HG03196 (cell line): ENCODE data around the gene CDKAL1.
"Not testable (repeated sequence)": the region's sequence is repeated elsewhere in the genome, so short reads cannot be mapped to it uniquely, and the experiment has no call there.

Experiments
- ATAC-seq: cut with Tn5 transposase; IDR thresholded peaks from one replicate; pipeline ENCODE4 v1.9.1; 2021; ENCODE audit not compliant: unreplicated experiment

The CDKAL1 gene

DNA sequence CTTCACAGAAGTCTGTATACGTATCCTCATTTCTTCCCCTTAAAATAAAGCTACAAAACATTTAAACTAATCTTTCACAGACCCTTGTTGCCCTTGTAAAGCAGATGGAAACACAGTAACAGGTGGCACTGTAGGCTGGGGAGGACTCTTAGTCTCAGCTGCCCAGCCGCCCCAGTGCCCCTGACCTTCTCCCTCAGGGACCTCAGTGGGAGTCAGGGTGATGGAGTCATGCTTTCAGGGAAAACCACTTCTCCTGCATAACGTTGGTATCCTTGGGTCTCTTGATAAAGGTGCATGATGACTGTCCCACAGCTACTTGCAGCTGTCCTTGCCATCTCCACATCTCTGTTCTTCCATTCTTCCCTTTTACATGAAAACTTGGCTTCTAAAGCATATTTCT lies 198.6 kb downstream of the CDKAL1 start:
- ATAC-seq = no peak

DNA sequence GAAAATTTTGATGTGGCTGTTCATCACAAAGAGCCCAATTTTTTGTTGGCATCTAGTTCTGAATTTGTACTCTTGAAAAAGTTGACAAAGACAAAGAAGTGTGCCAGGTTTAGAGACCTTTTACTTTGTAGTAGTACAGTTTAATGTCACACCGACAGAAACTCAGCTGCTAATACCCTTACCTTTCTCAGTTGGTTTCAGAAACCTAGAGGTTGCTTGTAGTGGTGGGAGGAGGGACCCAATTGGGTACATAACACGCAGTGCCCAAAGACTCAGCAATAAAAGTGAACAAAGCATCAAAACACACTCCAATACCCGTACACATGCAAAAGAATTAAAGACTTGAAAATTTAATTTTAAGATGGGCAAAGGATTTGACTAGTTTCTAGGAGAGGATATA lies 203.7 kb downstream of the CDKAL1 start:
- no peak for ATAC-seq

DNA sequence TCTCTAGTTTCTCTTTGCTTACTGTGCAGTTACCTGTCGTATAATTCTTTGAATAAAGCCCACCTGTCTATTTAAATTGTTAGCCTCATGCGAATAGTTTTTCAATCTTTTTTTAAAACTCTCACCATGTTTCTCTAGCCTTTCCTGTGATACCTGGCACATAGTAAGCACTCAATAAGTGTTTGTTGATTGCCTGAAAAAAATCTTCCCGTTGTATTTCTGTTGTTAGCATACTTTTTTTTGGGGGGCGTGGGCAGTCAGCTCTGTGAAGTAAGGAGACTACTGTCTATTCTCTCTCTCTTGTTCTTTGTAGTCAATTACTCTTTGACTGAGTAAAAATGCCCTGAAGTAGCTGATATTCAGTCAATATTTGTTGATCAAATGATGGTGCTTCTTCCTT lies 205.8 kb downstream of the CDKAL1 start:
- no peak for ATAC-seq

DNA sequence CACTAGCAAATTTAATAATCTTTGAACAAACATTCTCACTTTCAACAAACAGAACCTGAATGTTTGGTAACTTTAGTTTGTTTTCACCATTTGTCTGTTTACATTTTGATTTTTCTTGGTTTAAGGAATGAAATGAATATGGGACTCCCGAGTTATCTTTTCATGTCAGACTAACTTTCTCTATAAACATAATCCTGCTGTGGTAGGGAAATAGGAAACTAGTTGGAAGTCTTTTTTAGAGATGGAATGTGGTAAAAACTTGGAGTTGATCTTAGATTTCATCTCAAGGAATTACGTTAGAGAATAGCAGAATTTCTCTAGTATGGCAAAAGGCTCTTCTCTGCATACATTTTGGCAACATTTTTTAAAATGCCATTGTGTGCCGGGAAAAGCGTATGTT lies 206.5 kb downstream of the CDKAL1 start:
- ATAC-seq = no peak

DNA sequence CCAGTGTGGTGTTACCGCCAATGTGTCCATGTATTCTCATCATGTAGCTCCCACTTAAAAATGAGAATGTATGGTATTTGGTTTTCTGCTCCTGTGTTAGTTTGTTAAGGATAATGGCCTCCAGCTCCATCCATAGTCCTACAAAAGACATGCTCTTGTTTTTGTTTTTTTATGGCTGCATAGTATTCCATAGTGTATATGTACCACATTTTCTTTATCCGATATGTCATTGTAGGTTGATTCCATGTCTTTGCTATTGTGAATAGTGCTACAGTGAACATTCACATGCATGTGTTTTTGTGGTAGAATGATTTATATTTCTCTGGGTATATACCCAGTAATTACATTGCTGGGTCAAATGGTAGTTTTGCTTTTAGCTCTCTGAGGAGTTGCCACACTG lies 207.2 kb downstream of the CDKAL1 start:
- no peak for ATAC-seq

DNA sequence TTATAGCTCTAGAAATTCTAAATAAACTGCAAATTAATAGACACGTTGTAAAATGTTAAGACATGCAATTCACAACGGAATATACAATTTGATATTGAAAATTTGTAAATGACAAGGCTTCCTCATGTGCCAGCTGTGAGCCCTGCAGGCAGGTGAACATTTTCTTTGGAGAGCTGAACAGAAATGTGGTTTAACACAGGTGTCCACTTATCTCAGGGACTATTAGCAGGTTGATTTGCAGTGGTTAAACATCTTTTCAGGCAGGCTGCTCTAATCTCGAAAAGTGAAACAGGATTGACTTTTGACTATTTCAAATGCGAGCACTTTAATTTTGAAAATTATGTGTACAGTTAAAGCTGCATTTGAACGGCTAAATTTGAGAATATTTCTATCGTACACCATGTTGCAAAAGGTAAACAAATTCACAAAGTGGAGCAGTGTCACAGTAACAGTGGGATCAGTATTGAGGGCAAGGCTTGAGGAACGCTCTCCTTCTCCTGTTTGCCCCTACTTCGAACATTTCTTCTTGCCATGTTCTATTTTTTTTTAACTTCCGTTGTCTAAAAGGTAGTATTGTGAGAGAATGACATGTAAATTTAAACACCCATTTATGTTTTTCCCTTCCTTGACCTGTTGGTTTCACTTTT lies 210.8 kb downstream of the CDKAL1 start:
- no peak for ATAC-seq

DNA sequence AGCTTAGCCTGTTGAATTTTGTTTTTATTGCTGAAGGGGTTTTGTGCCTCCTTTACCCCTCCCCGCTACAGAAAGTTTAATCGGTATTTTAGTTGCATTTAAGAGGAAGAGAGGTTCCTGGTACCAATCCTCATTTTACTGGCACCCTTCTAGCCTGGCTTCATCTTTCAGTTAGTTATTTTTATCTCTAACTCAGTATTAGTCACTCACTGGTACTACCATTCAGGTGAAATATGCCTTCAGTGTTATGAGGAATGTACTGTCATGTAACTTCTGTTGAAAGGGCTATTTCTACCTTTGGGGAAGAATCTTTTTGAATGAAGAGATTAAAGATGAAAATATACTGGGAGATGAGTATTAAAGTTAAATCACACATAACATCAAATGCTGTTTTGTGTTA lies 211.8 kb downstream of the CDKAL1 start:
- no peak for ATAC-seq

DNA sequence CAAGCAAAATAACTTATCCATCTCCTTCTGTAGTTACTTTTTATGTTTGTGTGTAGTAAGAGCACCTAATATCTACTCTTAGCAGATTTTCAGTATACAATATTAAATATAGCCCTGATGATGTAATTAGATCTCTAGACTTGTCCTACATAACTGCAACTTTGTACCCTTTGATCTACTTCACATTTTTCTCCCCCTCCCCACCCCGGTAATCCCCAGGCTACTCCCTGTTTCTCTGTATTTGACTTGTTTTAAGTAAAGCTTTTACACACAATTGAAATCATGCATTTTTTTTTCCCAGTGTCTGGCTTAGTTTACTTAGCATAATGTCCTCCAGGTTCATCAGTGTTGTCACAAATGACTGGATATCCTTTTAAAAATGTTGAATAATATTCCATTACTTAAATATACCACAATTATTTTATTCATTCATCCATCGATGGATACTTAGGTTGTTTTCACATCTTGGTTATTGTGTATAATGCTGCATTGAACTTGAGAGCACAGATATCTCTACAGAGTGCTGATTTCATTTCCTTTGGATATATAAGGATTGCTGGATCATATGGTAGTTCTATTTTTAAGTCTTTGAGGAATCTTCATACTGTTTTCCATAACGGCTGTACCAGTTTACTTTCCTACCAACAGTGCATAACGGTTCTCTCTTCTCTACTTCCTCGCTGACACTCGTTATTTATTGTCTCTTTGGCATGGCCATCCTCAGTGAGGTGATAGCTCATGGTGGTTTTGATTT lies 212.7 kb downstream of the CDKAL1 start:
- ATAC-seq = no peak

DNA sequence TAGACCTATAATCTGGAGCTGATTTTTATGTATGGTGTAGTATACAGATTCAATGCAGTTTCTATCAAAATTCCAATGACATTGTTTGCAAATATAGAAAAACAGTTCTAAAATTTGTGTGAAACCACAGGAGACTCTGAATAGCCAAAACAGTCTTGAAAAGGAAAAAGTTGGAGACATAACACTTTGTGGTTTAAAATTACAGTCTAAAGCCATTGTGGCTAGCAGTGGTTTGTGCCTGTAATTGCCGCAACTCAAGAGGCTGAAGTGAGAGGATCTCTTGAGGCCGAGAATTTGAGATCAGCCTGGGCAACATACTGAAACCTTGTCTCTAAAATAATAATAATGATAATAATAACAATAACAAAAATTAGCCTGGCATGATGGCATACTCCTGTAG lies 213.7 kb downstream of the CDKAL1 start:
- ATAC-seq = no peak

DNA sequence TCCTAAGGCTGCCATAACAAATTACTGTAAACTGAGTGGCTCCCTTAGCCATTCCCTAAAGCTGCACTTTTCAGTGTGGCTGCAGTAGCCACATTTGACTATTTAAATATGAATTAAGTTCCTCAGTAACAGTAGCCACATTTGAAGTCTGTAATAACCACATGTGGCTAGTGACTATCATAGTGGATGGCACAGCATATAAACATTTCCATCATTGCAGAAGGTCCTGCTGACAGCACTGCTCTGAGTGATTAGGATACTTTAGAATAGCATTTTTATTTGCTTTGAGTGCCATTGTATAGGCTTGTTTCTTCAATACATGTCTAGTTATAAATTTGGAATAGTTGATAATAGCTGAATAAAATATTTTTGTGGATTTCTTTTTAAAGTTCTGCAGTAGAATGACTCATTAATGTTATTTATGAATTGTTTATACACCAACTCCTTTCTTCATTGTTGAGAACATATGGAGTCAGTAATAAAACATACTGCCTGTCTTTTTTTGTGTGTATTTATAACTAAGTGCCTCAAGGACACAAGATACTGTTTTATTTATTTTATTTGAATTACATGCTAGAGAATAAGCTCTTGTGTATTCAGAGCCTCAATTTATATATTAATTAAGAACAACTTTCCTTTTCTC lies 217.2 kb downstream of the CDKAL1 start:
- ATAC-seq = no peak

DNA sequence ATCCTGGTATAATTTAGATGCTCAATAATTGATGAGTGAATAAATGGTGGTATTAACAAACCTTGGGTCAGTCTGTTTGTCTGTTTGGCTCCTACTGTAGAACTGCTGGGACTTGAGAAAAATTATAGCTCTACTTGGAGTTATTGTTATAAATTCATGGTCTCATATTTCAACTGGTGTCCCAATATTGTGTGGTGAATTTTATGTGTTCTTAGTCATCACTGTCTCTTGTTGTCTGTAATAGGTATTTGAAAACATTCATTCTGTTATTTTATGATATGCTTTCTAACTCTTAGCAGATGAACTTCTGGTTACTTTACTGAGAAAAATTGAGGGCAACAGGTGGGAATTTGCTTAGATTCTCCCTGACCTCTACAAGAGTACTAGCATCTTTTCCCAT lies 221.4 kb downstream of the CDKAL1 start:
- ATAC-seq = no peak

DNA sequence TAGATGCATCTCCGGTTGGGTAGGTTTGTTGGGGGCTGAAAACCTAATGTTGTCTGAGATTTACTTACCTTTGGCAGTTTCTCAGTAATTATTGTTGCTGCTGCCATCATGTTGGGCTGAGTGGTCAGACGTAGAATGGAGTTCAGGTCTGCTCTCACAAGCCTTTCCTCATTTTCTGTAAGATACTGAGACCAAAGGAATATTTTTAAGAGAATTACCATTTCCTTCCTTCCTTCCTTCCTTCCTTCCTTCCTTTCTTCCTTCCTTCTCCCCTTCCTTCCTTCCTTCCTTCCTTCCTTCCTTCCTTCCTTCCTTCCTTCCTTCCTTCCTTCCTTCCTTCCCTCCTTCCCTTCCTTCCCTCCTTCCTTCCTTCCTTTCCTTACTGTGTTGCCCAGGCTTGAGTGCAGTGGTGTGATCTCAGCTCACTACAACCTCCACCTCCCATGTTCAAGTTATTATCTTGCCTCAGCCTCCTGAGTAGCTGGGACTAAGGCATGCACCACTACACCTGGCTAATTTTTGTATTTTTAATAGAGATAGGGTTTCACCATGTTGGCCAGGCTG lies 222.4 kb downstream of the CDKAL1 start:
- not testable (repeated sequence) for ATAC-seq

DNA sequence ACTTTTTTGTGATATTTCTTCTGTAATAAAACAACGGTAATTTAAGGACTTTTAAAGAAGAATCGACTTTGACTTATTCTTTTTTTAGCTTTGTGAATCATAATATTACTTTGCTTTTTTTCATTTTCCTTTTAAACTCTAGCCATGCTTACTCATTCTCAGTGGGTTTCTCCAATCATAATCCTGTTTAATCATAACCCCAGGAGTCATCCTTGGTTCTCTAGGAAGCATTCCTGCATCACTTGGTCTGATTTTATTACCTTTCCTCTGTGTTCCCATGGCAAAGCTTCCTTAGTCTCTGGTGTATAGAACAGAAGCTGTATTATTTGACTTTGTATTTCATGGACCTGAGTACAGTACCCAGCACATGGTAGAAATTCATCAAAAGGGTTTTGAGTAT lies 223.5 kb downstream of the CDKAL1 start:
- ATAC-seq = no peak

DNA sequence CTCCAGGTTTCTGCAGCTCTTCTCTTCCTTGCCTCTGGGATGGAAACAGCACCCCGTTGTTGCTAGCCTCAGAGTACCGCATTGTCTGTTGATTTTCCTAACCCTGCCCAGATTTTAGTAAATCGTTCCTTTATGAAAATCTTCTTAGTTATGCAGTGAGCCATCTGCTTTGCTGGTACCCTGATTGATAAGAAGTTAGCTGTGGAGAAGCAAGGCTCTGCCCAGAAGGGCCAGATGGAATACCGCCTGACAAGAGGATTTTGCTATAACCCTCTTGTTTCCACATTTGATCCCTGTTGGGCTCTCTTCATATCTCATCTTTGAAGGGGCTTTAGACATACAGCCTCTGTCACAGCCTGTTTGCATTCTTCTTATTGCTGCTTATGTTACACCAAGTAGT lies 229.0 kb downstream of the CDKAL1 start:
- no peak for ATAC-seq

DNA sequence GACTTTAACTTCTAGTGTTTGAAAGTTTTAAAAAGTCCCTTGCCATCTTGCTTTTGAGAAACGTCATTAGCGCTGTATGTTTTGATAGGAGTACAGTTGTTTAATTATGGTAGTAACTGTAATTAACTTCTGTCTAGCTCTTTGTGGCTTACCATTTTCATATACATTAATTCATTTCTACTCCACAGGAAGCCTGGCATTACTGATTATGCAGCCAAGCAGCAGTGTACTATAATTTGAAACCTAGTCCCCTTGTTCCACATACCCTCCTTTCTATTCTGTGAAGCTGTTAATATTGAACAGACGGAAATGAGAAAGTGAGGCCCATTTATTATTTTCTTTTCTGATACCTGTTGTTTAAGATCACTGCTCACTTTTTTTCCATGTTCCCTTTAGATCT lies 235.4 kb downstream of the CDKAL1 start:
- ATAC-seq = no peak

DNA sequence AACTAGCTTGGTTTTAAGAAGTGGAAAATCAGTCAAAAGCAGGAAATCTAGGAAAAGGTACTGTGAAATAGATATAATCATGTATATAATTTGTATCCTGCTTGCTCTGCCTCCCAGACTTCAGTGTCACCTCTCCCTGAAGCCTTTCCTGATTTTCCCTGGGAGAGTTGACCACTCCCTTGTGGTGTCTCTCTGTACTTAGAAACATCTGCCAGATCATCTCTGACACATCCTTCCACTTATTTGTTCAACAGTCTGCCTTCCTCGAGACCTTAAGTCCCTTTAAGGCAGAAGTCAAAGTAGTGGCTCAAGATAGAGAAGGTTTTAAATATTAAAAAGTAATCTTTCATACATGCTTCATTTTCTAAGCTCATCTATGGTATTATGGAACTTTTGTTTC lies 236.5 kb downstream of the CDKAL1 start:
- no peak for ATAC-seq

DNA sequence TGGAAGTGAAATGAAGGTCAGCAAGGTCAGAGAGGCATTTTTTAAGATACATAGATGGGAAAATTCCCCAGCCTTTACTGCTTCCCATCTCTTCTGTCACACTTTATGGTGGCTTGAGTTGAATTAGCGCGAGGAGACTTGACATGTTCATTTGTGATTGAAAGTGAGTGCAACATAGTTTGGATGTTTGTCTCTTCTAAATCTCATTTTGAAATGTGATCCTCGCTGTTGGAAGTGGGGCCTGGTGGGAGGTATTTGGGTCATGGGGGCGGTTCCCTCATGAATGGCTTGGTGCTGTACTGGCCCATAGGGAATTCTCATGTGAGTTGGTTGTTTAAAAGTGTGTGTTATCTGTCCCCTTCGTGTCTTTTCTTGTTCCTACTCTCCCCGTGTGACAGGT lies 237.2 kb downstream of the CDKAL1 start:
- ATAC-seq = no peak

DNA sequence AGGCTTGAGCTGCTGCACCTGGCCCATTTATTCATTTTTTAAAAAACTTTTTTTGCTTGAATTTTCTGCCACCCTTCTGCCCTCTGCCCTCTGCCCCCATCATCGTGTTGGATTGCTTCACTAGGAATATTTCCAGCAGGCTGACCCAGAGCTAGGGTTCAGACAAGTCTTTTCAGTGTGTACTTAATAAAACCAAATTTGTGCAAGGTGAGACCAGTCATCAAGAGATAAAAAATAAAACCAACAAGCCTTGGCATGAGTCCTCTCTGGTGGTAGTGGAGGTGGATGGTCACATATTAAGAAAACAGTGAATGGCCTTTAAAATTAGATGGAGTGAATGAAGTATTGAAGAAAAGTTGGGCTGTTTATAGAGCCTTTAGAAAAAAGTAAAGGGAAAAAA lies 239.6 kb downstream of the CDKAL1 start:
- no peak for ATAC-seq

DNA sequence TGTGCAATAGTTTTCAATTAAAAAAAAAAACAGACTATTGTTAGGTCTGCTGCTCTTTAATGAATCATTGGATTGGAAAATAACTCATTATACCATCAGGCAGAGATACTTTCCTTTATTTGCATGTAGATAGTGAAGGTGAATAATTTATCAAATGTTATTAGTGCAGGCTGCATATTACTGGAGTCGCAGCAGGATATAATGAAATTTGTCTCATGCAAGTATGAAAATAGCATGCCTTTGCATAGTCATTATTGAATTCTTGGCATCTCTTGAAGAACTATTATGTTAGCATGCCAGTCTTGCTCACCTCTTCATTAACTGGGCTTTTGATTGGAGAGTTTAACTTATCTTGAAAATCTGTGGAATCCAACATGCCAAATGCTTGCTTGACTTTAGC lies 241.7 kb downstream of the CDKAL1 start:
- ATAC-seq = no peak

DNA sequence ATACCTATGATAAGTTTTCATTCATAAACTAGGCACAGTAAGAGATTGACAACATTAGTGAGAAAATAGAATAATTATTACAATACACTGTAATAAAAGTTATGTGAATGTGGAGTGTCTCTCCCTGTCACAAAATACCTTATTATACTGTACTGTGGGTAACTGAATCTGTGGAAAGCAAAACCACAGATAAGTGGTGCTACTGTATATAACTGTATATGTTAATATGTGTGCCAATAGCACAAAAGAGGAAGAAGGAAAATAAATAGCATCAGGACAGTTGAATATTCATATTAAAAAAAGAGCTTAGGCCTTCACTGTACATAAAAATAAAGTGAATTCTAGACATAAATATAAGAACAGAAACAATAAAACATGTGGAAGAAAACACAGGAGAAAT lies 243.5 kb downstream of the CDKAL1 start:
- no peak for ATAC-seq

DNA sequence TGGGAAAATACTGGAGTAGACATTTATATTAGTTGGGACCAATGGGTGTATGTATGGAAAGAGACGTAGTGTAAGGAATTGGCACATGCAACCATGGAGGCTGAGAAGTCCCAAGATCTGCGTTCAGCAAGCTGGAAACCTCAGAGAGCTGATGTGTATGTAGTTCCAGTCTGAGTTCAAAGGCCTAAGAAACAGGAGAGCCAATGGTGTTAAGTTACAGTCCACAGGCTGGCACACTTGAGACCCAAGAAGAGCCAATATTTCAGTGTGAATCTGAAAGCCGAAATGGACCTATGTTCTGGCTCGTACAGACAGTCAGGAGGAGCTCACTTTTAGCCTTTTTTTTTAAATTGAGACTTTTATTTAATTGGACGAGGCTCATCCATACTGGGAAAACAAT lies 244.2 kb downstream of the CDKAL1 start:
- no peak for ATAC-seq

DNA sequence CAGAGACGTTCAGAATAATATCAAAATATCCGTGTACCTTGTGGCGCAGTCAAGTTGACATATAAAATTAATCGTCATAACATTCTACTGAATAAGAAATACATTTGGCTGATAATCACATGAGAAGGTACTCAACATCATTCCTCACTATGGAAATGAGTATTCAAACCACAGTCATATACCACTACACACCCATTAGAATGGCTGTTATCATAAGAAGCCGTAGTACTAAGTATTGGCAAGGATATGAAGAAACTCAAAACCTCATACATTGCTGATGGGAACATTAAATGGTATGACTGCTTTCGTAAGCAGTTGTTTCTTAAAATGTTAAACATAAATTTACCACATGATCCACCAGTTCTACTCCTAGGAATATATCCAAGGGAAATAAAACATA lies 244.7 kb downstream of the CDKAL1 start:
- ATAC-seq = no peak
